GM21576 (cell line): ENCODE results near the gene IFITM2.
"Not testable (repeated sequence)": the region's sequence is repeated elsewhere in the genome, so short reads cannot be mapped to it uniquely, and the experiment has no call there.

ENCODE experiments used
- ATAC-seq: cut with Tn5 transposase; IDR thresholded peaks from one replicate; pipeline ENCODE4 v1.9.1; 2021; ENCODE audit warnings: mild to moderate bottlenecking, moderate library complexity; ENCODE audit not compliant: unreplicated experiment

Gene IFITM2

DNA sequence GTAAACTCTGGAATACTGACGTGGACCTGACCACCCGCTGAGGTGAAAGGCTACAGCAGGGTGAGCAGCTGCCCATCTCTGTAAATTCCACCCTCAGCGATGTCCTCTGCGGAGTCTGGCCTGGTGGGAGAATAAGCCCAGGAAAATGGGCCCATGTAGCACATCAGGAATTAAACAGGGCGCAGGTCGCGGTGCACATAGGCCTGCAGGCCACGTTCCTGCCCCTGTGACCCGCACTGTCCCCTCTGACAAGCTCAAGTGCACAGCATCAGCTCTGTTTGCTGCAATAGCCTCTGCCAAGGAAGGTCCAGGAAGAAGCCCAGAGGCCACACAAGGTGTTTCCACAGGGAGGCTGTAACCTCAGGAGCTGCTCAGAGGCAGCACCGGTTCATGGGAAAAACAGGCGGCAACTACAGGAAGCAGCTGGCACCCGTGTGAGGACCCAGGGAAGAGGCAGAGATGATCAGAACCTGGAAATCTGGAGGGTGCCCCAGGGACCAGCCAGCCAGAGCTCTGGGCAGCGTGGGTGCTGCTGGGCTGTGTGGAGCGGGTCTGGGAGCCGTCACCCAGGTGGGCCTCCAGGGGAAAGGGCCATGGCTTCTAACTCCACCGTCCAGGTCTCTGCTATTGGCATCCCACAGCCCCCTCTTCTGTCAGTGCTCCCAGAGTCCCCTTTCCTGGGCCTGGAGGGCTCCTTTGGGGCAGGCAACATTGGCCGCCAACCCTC, 808 bp upstream of the IFITM2 start:
- ATAC-seq = no peak

DNA sequence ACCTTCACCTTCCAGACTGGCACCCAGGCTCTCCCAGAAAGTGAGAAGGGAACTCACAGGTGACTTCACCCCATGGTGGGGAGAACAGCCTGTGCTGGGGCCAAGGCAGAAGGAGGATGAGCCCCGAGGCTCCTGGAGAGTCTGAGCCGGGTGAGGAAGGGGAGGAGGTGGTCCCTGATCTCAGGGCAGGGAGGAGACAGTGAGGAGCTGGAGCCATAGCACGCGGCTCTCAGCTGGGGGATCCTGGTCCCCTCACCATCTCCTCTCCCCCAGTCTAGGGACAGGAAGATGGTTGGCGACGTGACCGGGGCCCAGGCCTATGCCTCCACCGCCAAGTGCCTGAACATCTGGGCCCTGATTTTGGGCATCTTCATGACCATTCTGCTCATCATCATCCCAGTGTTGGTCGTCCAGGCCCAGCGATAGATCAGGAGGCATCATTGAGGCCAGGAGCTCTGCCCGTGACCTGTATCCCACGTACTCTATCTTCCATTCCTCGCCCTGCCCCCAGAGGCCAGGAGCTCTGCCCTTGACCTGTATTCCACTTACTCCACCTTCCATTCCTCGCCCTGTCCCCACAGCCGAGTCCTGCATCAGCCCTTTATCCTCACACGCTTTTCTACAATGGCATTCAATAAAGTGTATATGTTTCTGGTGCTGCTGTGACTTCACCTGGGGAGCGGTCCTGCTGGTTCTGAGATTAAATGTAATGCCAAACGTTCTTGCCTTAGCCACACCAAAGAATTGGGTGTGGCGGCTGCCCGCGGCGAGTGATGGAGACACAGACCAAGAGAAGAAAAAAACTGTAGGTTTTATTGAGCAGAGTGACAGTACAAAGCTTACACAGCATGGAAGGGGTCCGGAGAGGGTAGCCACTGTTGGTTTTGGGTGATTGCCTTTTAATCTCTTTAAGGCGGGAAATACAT, 1.4 kb downstream of the IFITM2 start:
- ATAC-seq = not testable (repeated sequence)

DNA sequence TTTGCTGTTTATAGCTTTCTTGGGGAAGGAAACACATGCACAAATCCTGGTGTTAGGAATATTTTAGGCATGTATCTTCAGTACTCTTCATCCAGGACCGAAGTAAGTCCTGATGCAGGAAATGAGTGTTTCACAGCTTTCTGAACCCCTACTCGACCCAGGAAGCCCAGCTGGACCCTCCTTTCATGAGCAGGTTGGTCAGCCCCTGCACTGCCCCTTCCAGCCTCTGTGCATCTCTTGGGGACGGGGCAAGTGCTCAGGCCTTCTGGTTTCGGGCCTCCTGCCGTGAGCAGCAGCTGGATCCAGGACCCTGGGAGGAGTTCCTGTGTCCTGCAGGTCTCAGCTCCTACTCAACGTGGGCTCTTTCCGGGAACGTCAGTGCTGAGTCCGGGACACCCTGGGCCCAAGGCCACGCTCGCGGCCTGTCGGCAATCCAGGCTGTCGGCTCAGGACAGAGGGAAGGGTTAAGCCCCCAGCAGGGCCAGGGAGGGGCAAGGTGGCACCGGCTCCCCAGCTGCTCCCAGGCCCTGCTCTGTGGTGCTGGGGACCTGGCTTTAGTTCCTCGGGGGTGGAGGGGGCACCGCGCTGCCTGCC, 2.5 kb downstream of the IFITM2 start:
- not testable (repeated sequence) for ATAC-seq

DNA sequence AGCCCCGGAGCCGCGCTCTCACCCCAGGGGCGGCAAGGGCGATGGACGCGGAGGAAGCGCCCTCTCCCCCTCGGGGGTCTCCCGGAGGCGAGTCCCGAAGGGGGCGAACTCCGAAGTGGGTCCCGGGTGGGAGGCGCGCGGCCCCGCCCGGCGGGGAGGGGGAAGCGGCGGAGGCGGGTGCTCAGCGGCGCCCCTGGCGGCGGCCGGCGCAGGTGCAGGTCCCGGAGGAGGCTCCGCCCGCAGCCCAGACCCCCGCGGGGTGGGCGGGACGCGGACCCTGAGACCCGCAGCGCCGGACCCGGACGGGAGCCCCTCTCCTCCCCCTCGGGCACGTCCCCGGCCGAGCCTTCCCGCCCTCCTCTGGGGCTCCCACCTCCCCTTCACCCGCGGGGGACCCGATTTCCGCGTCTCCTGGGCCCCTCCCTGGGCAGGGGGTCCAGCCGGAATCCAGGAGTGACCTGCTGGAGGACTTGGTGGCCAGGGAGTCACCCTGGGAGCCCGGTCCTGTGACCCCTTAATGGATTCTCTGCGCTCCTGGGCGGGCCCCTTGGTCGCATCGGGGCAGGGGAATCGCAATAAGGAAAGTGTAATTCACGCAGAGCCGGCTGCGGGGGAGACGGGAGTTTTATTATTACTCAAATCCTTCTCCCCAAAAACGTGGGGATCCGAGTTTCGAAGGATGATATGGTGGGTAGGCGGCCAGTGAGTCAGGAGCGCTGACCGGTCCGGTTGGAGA, 3.6 kb downstream of the IFITM2 start:
- not testable (repeated sequence) for ATAC-seq

- ATAC-seq = no peak
Observed at GRCh38 chr11:312092-312816, 4.6 kb downstream of the IFITM2 start.

DNA sequence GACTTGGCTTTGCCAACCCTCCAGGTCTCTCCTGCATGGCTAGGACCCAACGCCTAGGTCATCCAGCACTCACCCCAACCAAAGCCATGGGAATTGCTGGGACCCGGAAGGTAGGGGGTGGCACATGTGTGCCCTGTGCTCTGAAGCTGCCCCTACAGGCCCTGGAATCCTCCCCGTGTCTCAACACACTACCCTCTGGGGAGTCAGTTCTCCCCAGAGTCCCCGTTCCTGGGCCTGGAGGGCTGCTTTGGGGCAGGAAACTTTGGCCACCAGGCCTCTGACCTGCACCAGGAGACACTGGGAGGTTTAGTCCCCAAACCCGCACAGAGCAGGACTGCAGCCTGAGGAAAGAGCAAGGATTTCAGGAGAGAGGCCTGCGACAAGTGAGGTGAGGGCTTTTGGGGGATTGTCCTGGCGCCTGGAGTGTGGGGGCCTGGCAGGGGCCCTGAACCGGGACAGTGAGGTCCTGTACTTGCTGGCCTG, 5.7 kb downstream of the IFITM2 start:
- no peak for ATAC-seq

DNA sequence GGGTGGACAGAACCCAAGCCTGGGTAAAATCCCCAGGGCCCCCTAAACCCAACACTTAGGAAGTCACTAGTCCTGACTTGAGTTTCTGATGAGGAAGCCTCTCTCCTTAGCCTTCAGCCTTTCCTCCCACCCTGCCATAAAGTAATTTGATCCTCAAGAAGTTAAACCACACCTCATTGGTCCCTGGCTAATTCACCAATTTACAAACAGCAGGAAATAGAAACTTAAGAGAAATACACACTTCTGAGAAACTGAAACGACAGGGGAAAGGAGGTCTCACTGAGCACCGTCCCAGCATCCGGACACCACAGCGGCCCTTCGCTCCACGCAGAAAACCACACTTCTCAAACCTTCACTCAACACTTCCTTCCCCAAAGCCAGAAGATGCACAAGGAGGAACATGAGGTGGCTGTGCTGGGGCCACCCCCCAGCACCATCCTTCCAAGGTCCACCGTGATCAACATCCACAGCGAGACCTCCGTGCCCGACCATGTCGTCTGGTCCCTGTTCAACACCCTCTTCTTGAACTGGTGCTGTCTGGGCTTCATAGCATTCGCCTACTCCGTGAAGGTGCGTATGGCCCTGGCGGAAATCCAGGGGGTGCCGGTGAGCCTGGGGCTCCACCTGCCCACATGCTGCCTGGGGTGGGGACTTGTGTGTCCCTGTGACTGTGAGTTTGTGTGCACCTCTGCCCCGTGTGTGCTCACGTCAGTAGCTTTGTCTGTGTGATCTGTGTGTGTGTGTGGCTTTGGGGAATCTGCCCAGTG, 6.4 kb downstream of the IFITM2 start, which contains the start of gene IFITM1:
Gene IFITM1 (plus strand): TSS at position 254 of the 767 bp plus-strand sequence. CDS start 131 bp downstream, at position 385.
- ATAC-seq = no peak

- ATAC-seq = not testable (repeated sequence)
Observed at GRCh38 chr11:314554-314875, 6.9 kb downstream of the IFITM2 start.

DNA sequence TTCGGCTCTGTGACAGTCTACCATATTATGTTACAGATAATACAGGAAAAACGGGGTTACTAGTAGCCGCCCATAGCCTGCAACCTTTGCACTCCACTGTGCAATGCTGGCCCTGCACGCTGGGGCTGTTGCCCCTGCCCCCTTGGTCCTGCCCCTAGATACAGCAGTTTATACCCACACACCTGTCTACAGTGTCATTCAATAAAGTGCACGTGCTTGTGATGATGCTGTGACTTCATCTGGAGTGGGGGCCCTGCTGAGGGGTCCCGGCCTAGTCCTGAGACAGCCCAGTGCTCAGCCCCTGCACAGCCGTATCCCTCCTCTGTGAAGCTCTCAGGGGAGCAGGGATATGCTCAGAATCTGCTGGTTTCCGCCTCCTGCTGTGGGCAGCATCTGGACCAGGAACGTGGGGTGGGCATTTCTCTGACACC, 7.5 kb downstream of the IFITM2 start:
- no peak for ATAC-seq

DNA sequence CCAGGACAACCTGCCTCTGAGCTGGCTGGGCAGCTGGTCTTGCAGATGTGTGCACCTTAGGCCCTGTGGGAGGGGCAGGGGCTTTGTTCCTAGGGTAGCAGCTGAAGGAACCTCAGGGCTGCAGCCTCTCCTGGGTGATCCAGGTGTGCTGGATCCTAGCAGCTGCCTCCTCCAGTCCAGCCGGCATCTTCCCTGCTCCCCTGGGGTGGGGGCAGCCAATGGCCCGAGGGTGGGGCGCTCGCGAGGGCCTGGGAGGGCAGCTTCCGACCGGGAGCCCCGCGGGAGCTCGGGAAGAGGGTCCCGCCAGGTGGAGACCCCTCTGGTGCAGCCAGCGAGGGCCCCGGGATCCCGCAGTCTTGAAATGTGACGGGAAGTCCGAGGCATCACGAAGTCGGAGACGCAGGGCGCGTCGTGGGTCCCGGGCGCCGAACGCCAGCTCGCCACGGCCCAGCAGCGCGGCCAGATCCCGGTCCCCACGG, 7.9 kb downstream of the IFITM2 start:
- no peak for ATAC-seq

- ATAC-seq = no peak
Observed at GRCh38 chr11:316031-316701, 8.6 kb downstream of the IFITM2 start.

GRCh38 chr11:316891-317301, 9.3 kb downstream of the IFITM2 start:
- ATAC-seq = no peak

- peak; percentile 9 for ATAC-seq
Observed at GRCh38 chr11:317668-318404, 10.2 kb downstream of the IFITM2 start.

DNA sequence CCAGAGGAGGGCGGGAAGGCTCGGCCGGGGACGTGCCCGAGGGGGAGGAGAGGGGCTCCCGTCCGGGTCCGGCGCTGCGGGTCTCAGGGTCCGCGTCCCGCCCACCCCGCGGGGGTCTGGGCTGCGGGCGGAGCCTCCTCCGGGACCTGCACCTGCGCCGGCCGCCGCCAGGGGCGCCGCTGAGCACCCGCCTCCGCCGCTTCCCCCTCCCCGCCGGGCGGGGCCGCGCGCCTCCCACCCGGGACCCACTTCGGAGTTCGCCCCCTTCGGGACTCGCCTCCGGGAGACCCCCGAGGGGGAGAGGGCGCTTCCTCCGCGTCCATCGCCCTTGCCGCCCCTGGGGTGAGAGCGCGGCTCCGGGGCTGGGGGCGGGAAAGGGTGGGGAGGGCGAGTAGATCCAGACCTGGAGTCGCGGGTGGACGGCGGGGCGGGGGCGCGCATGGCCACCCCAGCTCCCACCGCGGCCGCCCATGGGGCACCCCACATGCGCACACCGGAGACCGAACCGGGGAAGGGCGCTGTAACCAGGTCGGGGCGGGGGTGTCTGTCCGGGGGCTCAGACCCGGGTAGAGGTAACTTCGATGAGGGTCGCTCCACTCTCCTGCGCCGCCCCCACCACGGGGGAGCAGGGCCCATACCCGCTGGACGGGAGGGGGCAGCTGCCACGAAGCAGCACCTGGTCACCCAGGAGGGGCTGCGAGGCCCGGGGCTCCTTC, 10.9 kb downstream of the IFITM2 start:
- peak; percentile 41 for ATAC-seq

DNA sequence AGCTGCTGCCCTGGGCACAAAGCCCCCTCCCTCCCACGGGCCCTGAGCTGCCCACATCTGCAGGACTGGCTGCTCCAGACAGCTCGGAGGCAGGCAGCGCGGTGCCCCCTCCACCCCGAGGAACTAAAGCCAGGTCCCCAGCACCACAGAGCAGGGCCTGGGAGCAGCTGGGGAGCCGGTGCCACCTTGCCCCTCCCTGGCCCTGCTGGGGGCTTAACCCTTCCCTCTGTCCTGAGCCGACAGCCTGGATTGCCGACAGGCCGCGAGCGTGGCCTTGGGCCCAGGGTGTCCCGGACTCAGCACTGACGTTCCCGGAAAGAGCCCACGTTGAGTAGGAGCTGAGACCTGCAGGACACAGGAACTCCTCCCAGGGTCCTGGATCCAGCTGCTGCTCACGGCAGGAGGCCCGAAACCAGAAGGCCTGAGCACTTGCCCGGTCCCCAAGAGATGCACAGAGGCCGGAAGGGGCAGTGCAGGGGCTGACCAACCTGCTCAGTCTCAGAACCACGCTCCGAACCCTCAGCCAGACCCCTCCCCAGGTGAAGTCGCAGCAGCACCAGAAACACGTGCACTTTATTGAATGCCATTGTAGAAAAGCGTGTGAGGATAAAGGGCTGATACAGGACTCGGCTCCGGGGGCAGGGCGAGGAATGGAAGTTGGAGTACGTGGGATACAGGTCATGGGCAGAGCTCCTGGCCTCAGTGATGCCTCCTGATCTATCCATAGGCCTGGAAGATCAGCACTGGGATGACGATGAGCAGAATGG, 11.7 kb downstream of the IFITM2 start:
- ATAC-seq = peak; percentile 6

DNA sequence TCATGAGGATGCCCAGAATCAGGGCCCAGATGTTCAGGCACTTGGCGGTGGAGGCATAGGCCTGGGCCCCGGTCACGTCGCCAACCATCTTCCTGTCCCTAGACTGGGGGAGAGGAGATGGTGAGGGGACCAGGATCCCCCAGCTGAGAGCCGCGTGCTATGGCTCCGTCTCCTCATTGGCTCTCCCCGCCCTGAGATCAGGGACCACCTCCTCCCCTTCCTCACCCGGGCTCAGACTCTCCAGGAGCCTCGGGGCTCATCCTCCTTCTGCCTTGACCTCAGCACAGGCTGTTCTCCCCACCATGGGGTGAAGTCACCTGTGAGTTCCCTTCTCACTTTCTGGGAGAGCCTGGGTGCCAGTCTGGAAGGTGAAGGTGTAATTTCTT, 12.3 kb downstream of the IFITM2 start:
- not testable (repeated sequence) for ATAC-seq

DNA sequence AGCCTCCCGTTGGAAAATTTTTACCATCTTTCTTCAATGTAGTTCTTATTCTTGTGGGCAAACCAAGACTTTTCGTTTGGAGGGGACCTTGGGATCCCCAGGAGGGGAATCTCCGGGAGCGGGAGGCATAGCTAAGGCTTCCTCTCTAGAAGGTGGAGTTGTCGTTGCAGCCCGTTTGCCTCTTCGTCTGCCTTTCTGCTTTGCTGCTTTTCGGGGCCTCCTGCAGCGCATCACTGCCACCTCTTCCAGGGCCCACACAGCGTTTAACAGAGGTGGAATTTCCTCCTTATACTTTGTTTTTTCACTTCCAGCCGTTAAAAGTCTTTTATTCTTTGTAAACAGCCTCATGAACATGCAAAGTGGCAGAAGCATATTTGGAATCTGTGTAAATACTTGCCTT, 16.5 kb downstream of the IFITM2 start:
- no peak for ATAC-seq
